MV-4-11 (cell line): Measurements from ENCODE around the gene TLR7.

Experiments
- DNase-seq: peaks from one replicate; lab custom pipeline; 2025; lab: John Stamatoyannopoulos, UW

The TLR7 gene

GRCh38 chrX:12866451-12867377 lies at the start of gene TLR7:
Gene TLR7, plus strand, starts transcription at chrX:12867072. Its CDS starts 507 bp downstream, at chrX:12867579.
- DNase-seq = peak; percentile 28

GRCh38 chrX:12817528-12817927 lies 49.3 kb upstream of the TLR7 start:
- no peak for DNase-seq

- DNase-seq = no peak
These were observed 47.6 kb upstream of the TLR7 start for GRCh38 chrX:12819222-12819621.

GRCh38 chrX:12820737-12821136 lies 46.1 kb upstream of the TLR7 start:
- DNase-seq = no peak

- no peak for DNase-seq
These were observed 41.9 kb upstream of the TLR7 start for GRCh38 chrX:12824944-12825343.

GRCh38 chrX:12825801-12826200 lies 41.1 kb upstream of the TLR7 start:
- no peak for DNase-seq

- no peak for DNase-seq
These were observed 23.7 kb upstream of the TLR7 start for GRCh38 chrX:12843061-12843667.

GRCh38 chrX:12843668-12844279 lies 23.1 kb upstream of the TLR7 start:
- DNase-seq = no peak

- DNase-seq = no peak
These were observed 22.6 kb upstream of the TLR7 start for GRCh38 chrX:12844319-12844718.

GRCh38 chrX:12865359-12865758 lies 1.5 kb upstream of the TLR7 start:
- DNase-seq = peak; percentile 65

GRCh38 chrX:12867685-12868084 lies 813 bp downstream of the TLR7 start:
- DNase-seq = no peak

GRCh38 chrX:12868747-12869146 lies 1.9 kb downstream of the TLR7 start:
- DNase-seq = no peak

- DNase-seq = no peak
These were observed 4.4 kb downstream of the TLR7 start for GRCh38 chrX:12871257-12871656.

GRCh38 chrX:12872741-12873140 lies 5.9 kb downstream of the TLR7 start:
- DNase-seq = no peak

- DNase-seq = peak; percentile 77
These were observed 7.7 kb downstream of the TLR7 start for GRCh38 chrX:12874581-12874980.

GRCh38 chrX:12877386-12877785 lies 10.5 kb downstream of the TLR7 start:
- DNase-seq = peak; percentile 3

GRCh38 chrX:12878536-12878935 lies 11.7 kb downstream of the TLR7 start:
- DNase-seq = no peak

GRCh38 chrX:12881914-12882313 lies 15.0 kb downstream of the TLR7 start:
- peak; percentile 69 for DNase-seq

- no peak for DNase-seq
These were observed 18.6 kb downstream of the TLR7 start for GRCh38 chrX:12885508-12885907.

GRCh38 chrX:12886545-12886944 lies 19.7 kb downstream of the TLR7 start:
- no peak for DNase-seq

- DNase-seq = no peak
These were observed 20.3 kb downstream of the TLR7 start for GRCh38 chrX:12887141-12887540.

- DNase-seq = no peak
These were observed 20.9 kb downstream of the TLR7 start for GRCh38 chrX:12887767-12888166.

GRCh38 chrX:12890467-12890866 lies 23.6 kb downstream of the TLR7 start:
- DNase-seq = peak; percentile 85
